AG08395 (cell line): ENCODE measurements around the gene ATP6V1C2.

ENCODE experiments used
- DNase-seq: peaks from one replicate; pipeline ENCODE4 v3.0.0; 2012; ENCODE audit warnings: mixed read lengths, low spot score

Gene ATP6V1C2

GRCh38 chr2:10732924-10733565, 11.6 kb downstream of the ATP6V1C2 start:
- no peak for DNase-seq

GRCh38 chr2:10733566-10733925, 12.1 kb downstream of the ATP6V1C2 start:
- no peak for DNase-seq

GRCh38 chr2:10733980-10734379, 12.6 kb downstream of the ATP6V1C2 start:
- no peak for DNase-seq

DNA sequence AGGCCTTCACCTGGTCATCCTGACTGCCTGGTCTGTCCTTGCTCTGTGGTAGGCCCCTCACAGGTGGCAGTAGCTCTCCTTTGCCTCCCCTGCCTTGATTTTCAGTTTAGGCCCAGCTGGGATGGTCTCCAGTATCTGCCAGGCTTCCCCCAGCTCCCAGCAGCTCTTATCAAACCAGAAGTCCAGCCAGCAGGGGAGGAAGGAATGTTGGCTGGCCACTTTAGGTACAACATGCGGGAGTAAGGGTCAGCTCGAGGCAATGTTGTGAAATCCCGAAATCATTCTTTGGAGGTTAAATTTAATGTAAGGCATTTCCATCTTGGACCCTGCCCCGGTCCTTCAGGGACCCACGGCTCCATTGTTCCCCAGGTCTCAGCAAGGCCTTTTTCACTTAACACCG, 16.8 kb downstream of the ATP6V1C2 start:
- no peak for DNase-seq

- DNase-seq: no peak
These were observed 18.8 kb downstream of the ATP6V1C2 start for GRCh38 chr2:10740226-10740625.

GRCh38 chr2:10741139-10741538, 19.7 kb downstream of the ATP6V1C2 start:
- DNase-seq: no peak

- DNase-seq: no peak
These were observed 21.2 kb downstream of the ATP6V1C2 start for GRCh38 chr2:10742666-10743065.

- no peak for DNase-seq
These were observed 29.2 kb downstream of the ATP6V1C2 start for GRCh38 chr2:10750610-10751009.

DNA sequence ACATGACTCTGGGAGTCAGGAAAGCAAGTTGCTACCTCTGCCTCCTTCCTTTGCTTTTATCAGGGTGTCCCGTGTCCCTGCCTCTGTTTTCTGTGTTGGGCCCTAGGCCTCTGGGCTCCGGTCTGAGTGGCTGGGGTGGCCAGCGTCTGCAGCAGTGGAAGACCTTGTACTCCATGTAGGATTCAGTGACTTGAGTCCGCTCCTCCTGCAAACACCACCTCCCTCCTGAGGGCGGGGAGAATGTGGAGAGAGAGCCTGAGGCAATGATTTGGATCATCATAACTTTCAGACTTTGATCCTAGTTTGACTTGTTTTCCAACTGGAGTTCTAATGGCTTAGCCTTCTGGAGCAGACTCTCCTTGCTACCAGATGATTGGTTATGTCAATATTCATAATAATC, 30.8 kb downstream of the ATP6V1C2 start:
- no peak for DNase-seq

- no peak for DNase-seq
These were observed 31.7 kb downstream of the ATP6V1C2 start for GRCh38 chr2:10753156-10753555.

GRCh38 chr2:10753876-10754275, 32.4 kb downstream of the ATP6V1C2 start:
- DNase-seq: no peak

DNA sequence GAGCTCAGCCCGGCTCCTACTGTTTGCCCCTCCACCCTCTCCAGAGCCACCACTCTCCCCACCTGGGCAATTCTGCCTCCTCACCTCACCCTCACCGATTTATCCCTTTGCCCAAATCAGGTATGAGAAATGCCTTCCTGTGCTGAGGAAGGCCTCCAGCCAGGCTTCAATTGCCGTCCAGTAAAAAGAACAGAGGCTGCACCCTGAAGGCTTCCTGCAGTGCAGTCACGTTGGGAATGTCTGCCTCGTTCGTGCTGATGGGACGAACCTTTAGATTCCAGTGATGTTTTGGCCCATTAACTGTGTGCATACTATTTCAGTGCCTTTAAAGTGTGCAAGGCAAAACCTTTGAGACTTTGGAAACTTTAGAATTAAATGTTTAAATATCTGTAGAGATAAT, 34.2 kb downstream of the ATP6V1C2 start:
- DNase-seq: no peak

DNA sequence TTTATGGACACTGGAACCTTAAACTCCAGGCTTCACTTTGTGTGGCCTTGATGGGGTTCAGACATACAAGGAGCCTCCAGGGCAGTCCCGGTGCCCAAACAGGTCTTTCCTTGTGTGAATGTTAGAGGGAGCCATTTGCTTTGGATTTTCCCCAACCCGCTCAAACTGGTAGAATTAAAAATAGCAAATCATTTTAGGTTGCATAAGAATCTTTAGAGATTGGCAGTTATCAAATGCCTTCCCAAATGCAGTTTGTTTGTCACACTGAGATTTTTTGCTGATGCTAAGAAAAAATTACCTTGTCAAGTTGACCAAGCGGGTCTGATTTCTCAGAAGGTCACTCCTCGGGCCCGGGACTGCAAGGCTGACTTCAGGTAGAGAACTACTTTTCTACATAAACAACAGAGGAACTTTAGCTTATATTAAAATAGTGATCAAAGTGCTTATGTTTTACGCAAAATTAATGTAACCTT, 36.4 kb downstream of the ATP6V1C2 start:
- no peak for DNase-seq

DNA sequence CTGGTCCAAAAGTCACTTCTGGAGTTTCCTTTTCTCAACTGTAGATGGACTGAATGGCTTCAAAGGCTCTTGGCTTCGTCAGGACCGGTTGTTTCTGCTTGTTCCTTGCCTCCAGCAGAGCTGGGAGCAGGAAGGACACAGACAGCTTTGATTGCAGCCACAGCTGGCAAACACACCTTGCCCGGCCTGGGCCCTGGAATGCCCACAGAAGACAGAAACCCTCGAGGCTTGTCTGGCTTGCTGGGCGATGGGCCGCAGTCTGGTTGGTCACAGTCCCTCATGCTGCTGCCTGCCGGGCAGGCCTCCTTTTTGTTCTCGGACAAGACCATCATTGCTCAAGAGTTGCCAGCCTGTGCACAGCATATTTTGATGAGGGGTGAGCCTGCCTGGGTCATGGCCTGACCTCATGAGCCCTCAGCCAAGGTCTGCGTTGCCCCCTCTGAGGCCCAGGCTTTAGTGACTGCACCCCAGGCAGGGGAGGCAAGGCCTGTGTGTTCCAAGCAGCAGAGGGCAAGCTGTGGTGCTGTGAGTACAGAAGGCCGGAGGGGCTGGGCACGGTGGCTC, 37.8 kb downstream of the ATP6V1C2 start:
- no peak for DNase-seq

- DNase-seq: no peak
These were observed 39.5 kb downstream of the ATP6V1C2 start for GRCh38 chr2:10760794-10761504.

DNA sequence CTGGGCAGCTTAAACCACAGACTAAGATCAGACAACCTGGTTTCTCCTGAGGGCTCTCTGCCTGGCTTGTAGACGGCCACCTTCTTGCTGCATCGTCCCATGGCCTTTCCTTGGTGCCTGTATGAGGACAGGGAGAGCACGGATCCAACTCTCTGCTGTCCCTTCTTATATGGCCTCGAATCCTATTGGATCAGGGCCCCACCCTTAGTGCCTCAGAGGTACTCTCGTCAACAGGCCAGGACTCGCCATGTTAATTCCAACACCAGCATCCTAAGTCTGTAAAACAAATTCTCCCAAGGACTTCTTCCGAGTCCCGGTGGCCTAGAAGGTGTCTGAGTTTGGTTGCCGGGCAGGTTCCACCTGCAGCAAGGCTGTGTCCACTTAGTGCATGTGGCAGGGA, 40.2 kb downstream of the ATP6V1C2 start:
- no peak for DNase-seq

GRCh38 chr2:10762651-10763460, 41.4 kb downstream of the ATP6V1C2 start:
- DNase-seq: peak; percentile 18

DNA sequence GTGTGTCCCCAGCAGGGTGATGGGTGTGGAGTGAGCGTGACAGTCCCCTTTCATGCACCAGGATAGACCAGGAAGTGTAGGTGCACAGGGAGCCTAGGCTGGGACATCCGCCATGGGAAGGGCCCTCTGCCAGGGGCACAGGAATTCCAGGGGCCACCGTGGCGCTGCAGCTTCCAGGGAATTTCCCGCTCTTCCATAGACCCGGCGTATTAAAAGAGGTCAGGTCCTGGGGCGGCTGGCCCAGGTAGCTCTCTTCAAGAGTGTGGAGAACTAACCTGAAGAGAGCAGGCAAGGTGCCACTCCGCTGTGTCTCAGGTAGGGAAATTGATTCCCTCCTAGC, 42.0 kb downstream of the ATP6V1C2 start:
- DNase-seq: no peak

DNA sequence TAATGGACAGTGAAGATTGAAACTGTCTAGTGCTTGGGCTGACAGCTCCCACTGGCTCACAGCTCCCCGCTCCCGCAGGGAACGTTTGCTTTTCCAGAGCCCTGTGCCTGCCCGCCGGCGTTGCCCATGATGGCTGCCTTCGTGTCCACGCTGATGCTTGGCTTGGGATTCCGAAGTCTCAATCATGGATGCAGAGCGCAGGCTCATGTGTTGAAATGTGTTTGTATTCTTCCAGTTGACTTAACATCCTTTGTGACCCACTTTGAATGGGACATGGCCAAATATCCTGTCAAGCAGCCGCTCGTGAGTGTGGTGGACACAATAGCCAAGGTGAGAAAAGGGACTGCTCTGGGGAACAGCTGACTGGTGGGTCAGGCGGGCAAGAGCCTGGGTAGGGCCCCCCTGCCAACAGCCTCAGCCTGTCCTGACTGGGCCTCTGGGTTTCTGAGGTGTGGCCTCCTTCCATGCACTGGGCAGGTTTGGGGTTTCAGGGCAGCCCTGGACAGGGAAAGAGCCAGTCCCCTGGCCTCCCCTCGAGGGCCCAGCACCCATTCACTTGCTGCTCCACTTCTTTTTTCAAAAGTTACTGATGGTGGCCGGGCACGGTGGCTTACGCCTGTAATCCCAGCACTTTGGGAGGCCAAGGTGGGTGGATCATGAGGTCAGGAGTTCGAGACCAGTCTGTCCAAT, 42.8 kb downstream of the ATP6V1C2 start:
- no peak for DNase-seq

DNA sequence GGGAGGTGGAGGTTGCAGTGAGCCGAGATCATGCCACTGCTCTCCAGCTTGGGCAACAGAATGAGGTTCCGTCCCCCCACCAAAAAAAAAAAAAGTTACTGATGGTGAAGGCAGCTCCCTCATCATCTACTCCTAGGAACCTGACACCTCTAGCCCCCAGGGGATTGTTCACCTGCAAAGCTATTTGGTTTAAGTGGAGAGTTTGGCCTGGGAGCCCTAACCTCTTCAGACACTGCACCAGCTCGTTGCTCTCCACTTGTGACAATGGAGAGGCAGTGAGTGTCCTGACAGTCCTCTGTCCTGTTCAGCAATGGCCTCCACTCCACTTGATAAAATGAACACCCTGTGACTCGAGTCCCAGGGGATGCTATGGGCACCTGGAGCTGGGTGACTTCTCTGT, 43.5 kb downstream of the ATP6V1C2 start:
- DNase-seq: no peak

- DNase-seq: no peak
These were observed 44.0 kb downstream of the ATP6V1C2 start for GRCh38 chr2:10765461-10765860.

GRCh38 chr2:10765914-10766313, 44.5 kb downstream of the ATP6V1C2 start:
- DNase-seq: no peak
